K562 (cell line): ENCODE data around the gene ARL3. TPM values are rescaled to one million over a fixed set of nuclear protein-coding genes. Genes with fewer than 3 reads are reported as not detected.

Experiments used
- ATAC-seq: fragments of 200-7000 bp; cut with Tn5 transposase; 3 replicates; pipeline ENCODE4 v1.9.1; 2020; ENCODE audit warnings: moderate library complexity
- BruUV-seq: library from RNA; stranded (reverse); fragments of 400-500 nt; replicated peaks from 2 replicates; lab custom pipeline; 2021; lab: Mats Ljungman, UMichigan
- CTCF ChIA-PET: fragments of 300-600 bp; formaldehyde crosslinking; extraction: SDS; loops from one replicate; lab custom pipeline; 2021; ENCODE audit warnings: low intra/inter-chr PET ratio; lab: Yijun Ruan, JAX
- POLR2A ChIA-PET: fragments of 300-600, 350-650 bp; sonication (Branson Sonifier 250); formaldehyde crosslinking; extraction: SDS; loops from one replicate; lab custom pipeline; 2021; ENCODE audit warnings: antibody characterized with exemption, inconsistent platforms; lab: Yijun Ruan, JAX
- DNase-seq, 4 experiments: peaks; one replicate each; pipeline versions ENCODE4 v3.0.0 to v3.0.0-alpha.2; 2011 to 2018; ENCODE audit warnings: low spot score in 3 of 4, mixed read lengths in 3 of 4; ENCODE audit errors: extremely low read depth in 1 of 4
- FAIRE-seq: peaks from 2 replicates; lab custom pipeline; 2011; peaks lifted over from hg19 to GRCh38; lab: Jason Lieb, UNC
- H2AFZ ChIP-seq: 2 replicates; pipeline ENCODE4 v1.6.0; 2011; ENCODE audit warnings: low read depth, low read length, control low read depth, inconsistent platforms
- H3K27ac ChIP-seq: fragments of 200-600 bp; 3 replicates; pipeline ENCODE4 v1.8.0; 2011; ENCODE audit warnings: low read depth, mild to moderate bottlenecking, control low read depth, inconsistent platforms, low read length, moderate library complexity, mixed read lengths; ENCODE audit errors: extremely low read depth
- H3K27me3 ChIP-seq, 2 experiments: fragments of 300-600 bp in 1 of 2; 2 replicates in 1 of 2; 3 replicates in 1 of 2; pipeline versions ENCODE4 v1.6.0 to v1.8.0; 2011; ENCODE audit warnings: inconsistent platforms in 2 of 2, low read length in 2 of 2, mild to moderate bottlenecking in 1 of 2, mixed read lengths in 1 of 2, moderate library complexity in 1 of 2; ENCODE audit not compliant: control insufficient read depth in 2 of 2, insufficient read depth in 2 of 2
- H3K36me3 ChIP-seq: fragments of 300-600 bp; 3 replicates; pipeline ENCODE4 v1.8.0; 2011; ENCODE audit warnings: mild to moderate bottlenecking, low read length, inconsistent platforms; ENCODE audit not compliant: control insufficient read depth, insufficient read depth
- H3K4me1 ChIP-seq, 2 experiments: fragments of 200-600 bp in 1 of 2; replicated peaks in 1 of 2; 2 replicates in 1 of 2; 3 replicates in 1 of 2; pipeline versions ENCODE4 v1.5.1 to v1.8.0; 2011; ENCODE audit warnings: inconsistent platforms in 2 of 2, low read length in 2 of 2, mild to moderate bottlenecking in 1 of 2, mixed read lengths in 1 of 2, moderate library complexity in 1 of 2; ENCODE audit not compliant: control insufficient read depth in 2 of 2, insufficient read depth in 2 of 2
- H3K4me2 ChIP-seq: 2 replicates; pipeline ENCODE4 v1.6.1; 2011; ENCODE audit warnings: low read length, control low read depth, inconsistent platforms, mixed read lengths; ENCODE audit not compliant: insufficient read depth
- H3K4me3 ChIP-seq: fragments of 200-600 bp; sonication (generic), shearing (Covaris generic); 2 replicates; pipeline ENCODE4 v1.5.1; 2016; ENCODE audit warnings: control low read depth, inconsistent platforms
- H3K79me2 ChIP-seq: fragments of 200-600 bp; 3 replicates; pipeline ENCODE4 v1.8.0; 2011; ENCODE audit warnings: low read length, inconsistent platforms; ENCODE audit not compliant: control insufficient read depth, insufficient read depth
- H3K9ac ChIP-seq, 2 experiments: 2 replicates each; pipeline versions ENCODE4 v1.6.0 to v1.6.1; 2011; ENCODE audit warnings: low read depth in 2 of 2, low read length in 2 of 2, control low read depth in 1 of 2, inconsistent platforms in 1 of 2, mild to moderate bottlenecking in 1 of 2, mixed read lengths in 1 of 2; ENCODE audit not compliant: insufficient read depth in 1 of 2
- H3K9me1 ChIP-seq: one replicate; pipeline ENCODE4 v1.6.0; 2011; ENCODE audit warnings: inconsistent platforms, mild to moderate bottlenecking, low read length, moderate library complexity; ENCODE audit not compliant: control insufficient read depth, insufficient read depth
- H3K9me3 ChIP-seq: replicated peaks from 2 replicates; pipeline ENCODE4 v1.5.1; 2011; ENCODE audit warnings: low read depth, low read length, inconsistent platforms; ENCODE audit not compliant: control insufficient read depth, insufficient read depth
- H4K20me1 ChIP-seq: replicated peaks from 2 replicates; pipeline ENCODE4 v1.6.1; 2011; ENCODE audit warnings: low read length, inconsistent platforms, mixed read lengths; ENCODE audit not compliant: control insufficient read depth, insufficient read depth
- CCAR2 ChIP-seq: fragments of 200-400 bp; formaldehyde crosslinking; IDR thresholded peaks from 2 replicates; pipeline ENCODE4 v1.6.1; 2017; ENCODE audit warnings: mild to moderate bottlenecking, low read depth, low read length
- FIP1L1 ChIP-seq: fragments of 200-400 bp; formaldehyde crosslinking; IDR thresholded peaks from 2 replicates; pipeline ENCODE4 v1.6.1; 2018; ENCODE audit warnings: mild to moderate bottlenecking, low read depth, low read length; ENCODE audit not compliant: poor library complexity, severe bottlenecking
- KDM1A ChIP-seq, 2 experiments: fragments of 450-650 bp; IDR thresholded peaks; 2 replicates each; pipeline ENCODE4 v1.6.1; 2016; ENCODE audit warnings: mild to moderate bottlenecking in 2 of 2
- PHF21A ChIP-seq: fragments of 450-650 bp; IDR thresholded peaks from 2 replicates; pipeline ENCODE4 v1.6.1; 2017; ENCODE audit warnings: low read depth, borderline replicate concordance
- PURB ChIP-seq: sonication (generic); formaldehyde crosslinking; IDR thresholded peaks from 2 replicates; pipeline ENCODE4 v1.9.0; 2021; ENCODE audit warnings: low read depth, mild to moderate bottlenecking, missing genetic modification reagents
- RUNX1 ChIP-seq: sonication (generic); IDR thresholded peaks from 2 replicates; pipeline ENCODE4 v1.6.1; 2016; ENCODE audit warnings: antibody characterized with exemption, low read depth
- SPI1 ChIP-seq: IDR thresholded peaks from 2 replicates; pipeline ENCODE4 v1.6.1; 2011; ENCODE audit warnings: low read depth, low read length, control low read depth, borderline replicate concordance
- TCF7 ChIP-seq: sonication (generic); IDR thresholded peaks from 2 replicates; pipeline ENCODE4 v1.6.1; 2016; ENCODE audit warnings: antibody characterized with exemption, borderline replicate concordance
- WGBS: fragments of 100-300 bp; shearing (Covaris generic); methylation state at CpG from one replicate; pipeline ENCODE4 v1.1.6; 2016; ENCODE audit warnings: low coverage, mixed read lengths; ENCODE audit not compliant: insufficient coverage; ENCODE audit errors: missing lambda C conversion rate; 5-methylcytosine and 5-hydroxymethylcytosine counted together
- in situ Hi-C: fragments of 300-500 bp; cut with MboI; formaldehyde crosslinking; loops from 4 replicates; pipeline ENCODE4 v1.15.0; 2018; ENCODE audit warnings: inconsistent platforms, mixed read lengths
- intact Hi-C: fragments of 100-400 bp; cut with micrococcal nuclease; formaldehyde crosslinking; loops from 2 replicates; pipeline ENCODE4 v1.14.2; 2022
- polyA plus RNA-seq, 8 experiments: library from polyadenylated mRNA; depleted of rRNA in 4 of 8; stranded (reverse) in 5 of 8; unstranded in 3 of 8; fragments of >200 nt; fragmentation: Nextera tagmentation in 2 of 8; fragmentation: Illumina TruSeq in 1 of 8; extraction: Ambion mirVana in 2 of 8; extraction: Trizol in 1 of 8; gene quantifications; 2 replicates each; pipeline versions ENCODE4 v1.2.1 to v1.2.3, GENCODE V29; 2011 to 2014; ENCODE audit warnings: inconsistent platforms in 1 of 8, missing spikeins in 1 of 8
- total RNA-seq, 7 experiments: library from RNA; depleted of rRNA in 6 of 7; stranded (reverse); fragments of >200 nt in 6 of 7; fragmentation: Illumina TruSeq in 2 of 7; extraction: Trizol in 2 of 7; gene quantifications; 2 replicates each; pipeline versions ENCODE4 v1.2.1 to v1.2.3, GENCODE V29; 2011 to 2021; ENCODE audit warnings: low replicate concordance in 1 of 7
- TF ChIP-seq, protein P1 (sequence below): sonication (generic); formaldehyde crosslinking; IDR thresholded peaks from 2 replicates; pipeline ENCODE4 v1.8.0; 2022; ENCODE audit warnings: missing genetic modification reagents, mild to moderate bottlenecking, moderate library complexity, borderline replicate concordance

Gene ARL3
- total and polyA plus RNA-seq, 9 of the 15 experiments (the other 6 are each of a cell fraction or from before 2014, with no cell fraction given): 2.9 to 8.9 (median 4.8) TPM

DNA sequence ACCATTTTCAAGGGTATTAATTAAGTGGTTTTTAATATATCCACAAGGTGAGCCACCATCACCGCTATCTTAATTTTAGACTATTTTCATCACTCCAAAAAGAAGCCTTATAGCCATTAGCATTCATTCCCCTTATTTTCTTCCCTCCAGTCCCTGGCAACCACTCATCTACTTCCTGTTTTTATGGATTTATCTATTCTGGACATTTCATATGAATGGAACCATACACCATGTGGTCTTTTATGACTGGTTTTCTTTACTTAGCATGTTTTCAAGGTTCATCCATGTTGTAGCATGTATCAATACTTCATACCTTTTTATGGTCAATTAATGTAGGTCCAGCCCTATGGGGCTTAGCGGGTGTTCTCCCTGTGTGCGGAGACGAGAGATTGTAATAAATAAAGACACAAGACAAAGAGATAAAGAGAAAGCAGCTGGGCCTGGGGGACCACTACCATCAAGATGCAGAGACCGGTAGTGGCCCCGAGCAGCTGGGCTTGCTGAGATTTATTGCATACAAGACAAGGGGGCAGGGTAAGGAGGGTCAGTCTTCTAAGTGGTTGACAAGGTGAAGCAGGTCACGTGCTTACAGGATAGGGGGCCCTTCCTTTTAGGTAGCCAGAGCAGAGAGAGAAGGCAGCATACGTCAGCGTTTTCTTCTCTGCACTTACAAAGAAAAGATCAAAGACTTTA, 44.2 kb upstream of the ARL3 start (continued):
- TF ChIP-seq CCAR2: no peak
- 0 out of 4 replicates have a peak, but pooled peaks of 1 of the 2 experiments have one; percentile 11 for TF ChIP-seq KDM1A (IDR thresholded peaks at IDR 0.05)
- TF ChIP-seq, protein P1, sequence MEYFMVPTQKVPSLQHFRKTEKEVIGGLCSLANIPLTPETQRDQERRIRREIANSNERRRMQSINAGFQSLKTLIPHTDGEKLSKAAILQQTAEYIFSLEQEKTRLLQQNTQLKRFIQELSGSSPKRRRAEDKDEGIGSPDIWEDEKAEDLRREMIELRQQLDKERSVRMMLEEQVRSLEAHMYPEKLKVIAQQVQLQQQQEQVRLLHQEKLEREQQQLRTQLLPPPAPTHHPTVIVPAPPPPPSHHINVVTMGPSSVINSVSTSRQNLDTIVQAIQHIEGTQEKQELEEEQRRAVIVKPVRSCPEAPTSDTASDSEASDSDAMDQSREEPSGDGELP (CRISPR knock-in tag): peak; percentile 18; the same call in 1 of the 2 replicates
- TF ChIP-seq PHF21A: no peak
- TF ChIP-seq FIP1L1: no peak
- no peak for TF ChIP-seq RUNX1

DNA sequence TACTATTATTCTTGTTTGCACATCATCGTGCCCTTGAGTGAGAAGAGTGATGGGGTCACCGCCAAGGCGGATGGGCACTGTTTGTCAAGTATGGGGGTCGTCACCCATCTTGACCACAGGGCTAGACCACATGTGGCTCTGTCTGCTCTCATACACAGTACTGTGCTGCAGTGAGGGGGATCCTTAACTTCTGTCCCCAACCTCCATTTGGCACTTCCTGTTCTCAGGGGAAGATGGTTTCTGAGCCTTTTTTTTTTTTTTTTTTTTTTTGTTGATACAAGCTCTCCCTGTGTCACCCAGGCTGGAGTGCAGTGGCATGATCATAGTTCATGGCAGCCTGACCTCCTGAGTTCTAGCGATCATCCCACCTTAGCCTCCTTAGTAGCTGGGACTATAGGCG, 43.1 kb upstream of the ARL3 start:
- Histone ChIP-seq H3K4me2 (no peak overlapping the region), H3K4me3 (no peak overlapping the region), H4K20me1 (no peaks in the 10 kb centered on the region), H3K79me2 (peaks cover 36% of the 10 kb centered on the region), H3K27ac (no peak overlapping the region), H3K9me1 (no peaks in the 10 kb centered on the region), H2AFZ (no peak overlapping the region), H3K27me3 (no peaks in the 10 kb centered on the region), H3K9me3 (0 out of 2 replicates have a peak, but pooled peaks cover 1% of the 10 kb centered on the region), H3K9ac (no peak overlapping the region), H3K36me3 (no peaks in the 10 kb centered on the region; the same call in 2 of the 3 replicates), H3K4me1 (peaks cover 0 to 8% of the 10 kb centered on the region in 2 experiments; a peak in 3 of 5 replicates)
- FAIRE-seq: no peak
- DNase-seq: no peak
- no peak for ATAC-seq
- intact Hi-C loops: no loop called here
- no TSS peak for BruUV-seq
- ChIA-PET CTCF (no interaction called here), POLR2A (no interaction called here)
- 91% methylated on average over 5 of the region's 6 CpGs for WGBS
- TF ChIP-seq PURB (CRISPR knock-in tag) (no peak), TCF7 (no peak), SPI1 (peak; percentile 57; the same call in 1 of the 2 replicates)
- in situ Hi-C loops: no loop called here
